ENCODE measurements around the gene ABCC6. TPM values are rescaled to one million over a fixed set of nuclear protein-coding genes. Genes with fewer than 3 reads are reported as not detected.

The ABCC6 gene
- total RNA-seq, 1 experiment from 2014 or later: 2.9 TPM

GRCh38 chr16:16188827-16189226, 34.5 kb downstream of the ABCC6 start:
- CTCF ChIA-PET: no interaction called here
- Histone ChIP-seq H3K27ac (ENCODE audit: low read length) (no peak overlapping the region), H3K9me3 (ENCODE audit: control insufficient read depth, insufficient read depth, low read depth, low read length) (no peaks in the 10 kb centered on the region), H3K4me1 (ENCODE audit: control insufficient read depth, insufficient read depth, low read length) (no peaks in the 10 kb centered on the region), H3K36me3 (ENCODE audit: control insufficient read depth, insufficient read depth, low read length) (no peaks in the 10 kb centered on the region), H3K27me3 (ENCODE audit: control insufficient read depth, insufficient read depth, low read length) (no peaks in the 10 kb centered on the region), H3K4me3 (ENCODE audit: low read depth in 2 of 2, low read length in 2 of 2) (no peak overlapping the region)
- DNase-seq (ENCODE audit: low read depth, low spot score): no peak
- no peak for ATAC-seq
- intact Hi-C loops (cut with micrococcal nuclease; ENCODE audit: unreplicated experiment): no loop called here
- POLR2A ChIA-PET: interaction anchor here (0.8 kb wide), 1 partner anchor 26 kb away, joined by 5 read pairs; no protein-coding TSS in a partner anchor
- TF ChIP-seq CTCF (IDR thresholded peaks at IDR 0.05): no peak
- no peak for TF ChIP-seq POLR2AphosphoS5 (IDR thresholded peaks at IDR 0.05; ENCODE audit: low read depth, low read length)
- TF ChIP-seq SIN3A (IDR thresholded peaks at IDR 0.05; ENCODE audit: borderline replicate concordance, insufficient read depth, low read depth, low read length): no peak
- in situ Hi-C loops (cut with HindIII; ENCODE audit: low pct_unique_long_range_greater_than_20kb, low sequenced_read_pairs): no loop called here
- no TSS peak for BruUV-seq (replicated peaks)

GRCh38 chr16:16186820-16187219, 36.5 kb downstream of the ABCC6 start:
- in situ Hi-C loops (cut with HindIII; ENCODE audit: low pct_unique_long_range_greater_than_20kb, low sequenced_read_pairs): no loop called here
- BruUV-seq (replicated peaks): no TSS peak
- H3K27ac ChIP-seq (ENCODE audit: low read length): no peak overlapping the region
- H3K4me3 ChIP-seq (ENCODE audit: low read depth in 2 of 2, low read length in 2 of 2): no peak overlapping the region
- no peaks in the 10 kb centered on the region for H3K36me3 ChIP-seq (ENCODE audit: control insufficient read depth, insufficient read depth, low read length)
- H3K4me1 ChIP-seq (ENCODE audit: control insufficient read depth, insufficient read depth, low read length): no peaks in the 10 kb centered on the region
- no peaks in the 10 kb centered on the region for H3K9me3 ChIP-seq (ENCODE audit: control insufficient read depth, insufficient read depth, low read depth, low read length)
- H3K27me3 ChIP-seq (ENCODE audit: control insufficient read depth, insufficient read depth, low read length): no peaks in the 10 kb centered on the region
- CTCF ChIA-PET: no interaction called here
- intact Hi-C loops (cut with micrococcal nuclease; ENCODE audit: unreplicated experiment): no loop called here
- TF ChIP-seq CTCF (IDR thresholded peaks at IDR 0.05): no peak
- no peak for TF ChIP-seq SIN3A (IDR thresholded peaks at IDR 0.05; ENCODE audit: borderline replicate concordance, insufficient read depth, low read depth, low read length)
- TF ChIP-seq TCF7L2 (IDR thresholded peaks at IDR 0.05; ENCODE audit: low read depth, low read length): no peak
- TF ChIP-seq POLR2AphosphoS5 (IDR thresholded peaks at IDR 0.05; ENCODE audit: low read depth, low read length): no peak
- POLR2A ChIA-PET: no interaction called here
- no peak for ATAC-seq
- DNase-seq (ENCODE audit: low read depth, low spot score): no peak

- H3K4me3 ChIP-seq (ENCODE audit: low read depth in 2 of 2, low read length in 2 of 2): no peak overlapping the region
- ChIA-PET CTCF (no interaction called here), POLR2A (no interaction called here)
- no peaks in the 10 kb centered on the region for H3K27me3 ChIP-seq (ENCODE audit: control insufficient read depth, insufficient read depth, low read length)
- H3K4me1 ChIP-seq (ENCODE audit: control insufficient read depth, insufficient read depth, low read length): no peaks in the 10 kb centered on the region
- H3K9me3 ChIP-seq (ENCODE audit: control insufficient read depth, insufficient read depth, low read depth, low read length): no peaks in the 10 kb centered on the region
- intact Hi-C loops (cut with micrococcal nuclease; ENCODE audit: unreplicated experiment): no loop called here
- in situ Hi-C loops (cut with HindIII; ENCODE audit: low pct_unique_long_range_greater_than_20kb, low sequenced_read_pairs): no loop called here
- DNase-seq (ENCODE audit: low read depth, low spot score) (no peak), ATAC-seq (no peak)
- no peak for TF ChIP-seq REST (IDR thresholded peaks at IDR 0.05; ENCODE audit: insufficient read depth in 1 of 2, low read depth in 2 of 2, low read length in 1 of 2)
- no TSS peak for BruUV-seq (replicated peaks)
- H3K36me3 ChIP-seq (ENCODE audit: control insufficient read depth, insufficient read depth, low read length): no peaks in the 10 kb centered on the region
- no peak overlapping the region for H3K27ac ChIP-seq (ENCODE audit: low read length)
These were observed 38.2 kb downstream of the ABCC6 start for GRCh38 chr16:16185095-16185494.
